ENCODE results near the gene GLRA1.

The GLRA1 gene

DNA sequence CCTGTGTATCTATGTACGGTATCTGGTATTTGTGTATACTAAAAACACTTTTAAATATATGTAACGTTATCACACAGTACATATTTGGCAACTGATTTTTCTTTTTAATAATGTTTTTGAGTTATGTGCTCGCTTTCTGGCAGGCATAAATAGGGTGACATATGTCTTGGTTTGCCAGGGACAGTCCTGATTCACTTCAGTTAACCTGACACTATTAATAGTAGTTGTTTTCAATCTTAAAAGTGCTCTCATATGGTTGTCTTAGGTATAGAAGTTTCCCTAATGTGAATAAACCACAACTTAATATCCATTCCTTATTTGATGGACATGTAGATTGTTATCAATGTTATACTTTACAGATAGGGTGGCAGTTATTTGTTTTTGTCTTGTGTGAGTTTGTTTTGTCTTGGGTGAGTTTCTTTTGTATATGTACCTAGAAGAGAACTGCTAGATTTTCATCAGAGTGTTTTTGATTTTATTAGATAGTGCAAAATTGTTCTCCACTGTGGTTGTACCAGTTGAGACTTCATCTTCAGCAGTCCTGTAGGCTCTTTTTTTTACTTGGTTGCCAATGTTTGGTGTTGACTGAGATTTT lies 145.0 kb downstream of the GLRA1 start:
- peak; percentile 54 for DNase-seq (ENCODE audit: low read depth)
- TF ChIP-seq, protein P1, sequence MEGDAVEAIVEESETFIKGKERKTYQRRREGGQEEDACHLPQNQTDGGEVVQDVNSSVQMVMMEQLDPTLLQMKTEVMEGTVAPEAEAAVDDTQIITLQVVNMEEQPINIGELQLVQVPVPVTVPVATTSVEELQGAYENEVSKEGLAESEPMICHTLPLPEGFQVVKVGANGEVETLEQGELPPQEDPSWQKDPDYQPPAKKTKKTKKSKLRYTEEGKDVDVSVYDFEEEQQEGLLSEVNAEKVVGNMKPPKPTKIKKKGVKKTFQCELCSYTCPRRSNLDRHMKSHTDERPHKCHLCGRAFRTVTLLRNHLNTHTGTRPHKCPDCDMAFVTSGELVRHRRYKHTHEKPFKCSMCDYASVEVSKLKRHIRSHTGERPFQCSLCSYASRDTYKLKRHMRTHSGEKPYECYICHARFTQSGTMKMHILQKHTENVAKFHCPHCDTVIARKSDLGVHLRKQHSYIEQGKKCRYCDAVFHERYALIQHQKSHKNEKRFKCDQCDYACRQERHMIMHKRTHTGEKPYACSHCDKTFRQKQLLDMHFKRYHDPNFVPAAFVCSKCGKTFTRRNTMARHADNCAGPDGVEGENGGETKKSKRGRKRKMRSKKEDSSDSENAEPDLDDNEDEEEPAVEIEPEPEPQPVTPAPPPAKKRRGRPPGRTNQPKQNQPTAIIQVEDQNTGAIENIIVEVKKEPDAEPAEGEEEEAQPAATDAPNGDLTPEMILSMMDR (IDR thresholded peaks at IDR 0.05; ENCODE audit: control insufficient read depth, extremely low read depth, insufficient read depth), result no peak
- H3K4me3 ChIP-seq (ENCODE audit: low read depth, low read length), result peak overlapping the region; percentile 4; the same call in 1 of the 2 replicates

DNA sequence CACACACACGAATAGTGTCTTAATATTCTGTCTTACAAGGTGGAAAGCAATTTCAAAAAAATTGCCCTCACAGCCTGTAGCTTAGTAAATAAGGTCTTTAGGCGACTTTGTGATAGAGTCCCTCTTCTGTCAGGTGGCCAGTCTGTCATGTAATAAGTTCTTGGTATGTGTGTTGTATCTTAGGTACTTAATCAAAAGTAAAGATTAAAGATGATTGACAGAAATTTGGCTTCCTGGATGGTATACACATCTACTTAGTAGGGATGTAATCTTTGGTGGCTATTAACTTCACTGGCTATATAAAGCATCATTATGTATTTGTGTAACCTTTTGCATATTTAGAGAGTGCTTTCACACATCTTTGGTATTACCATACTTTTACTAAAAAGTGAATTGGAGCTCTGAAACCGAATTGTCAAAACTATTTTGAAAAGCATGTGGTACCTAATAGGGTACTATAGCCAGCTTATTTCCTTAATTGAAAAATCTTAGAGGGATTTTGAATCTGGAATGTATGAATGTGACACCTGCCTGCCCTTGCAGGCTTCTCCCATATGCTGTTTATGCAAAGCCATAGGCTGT lies 149.5 kb downstream of the GLRA1 start:
- no peak for DNase-seq (ENCODE audit: low read depth)
- TF ChIP-seq, protein P1 (IDR thresholded peaks at IDR 0.05; ENCODE audit: control insufficient read depth, extremely low read depth, insufficient read depth), result no peak
- no peak overlapping the region for H3K4me3 ChIP-seq (ENCODE audit: low read depth, low read length)

DNA sequence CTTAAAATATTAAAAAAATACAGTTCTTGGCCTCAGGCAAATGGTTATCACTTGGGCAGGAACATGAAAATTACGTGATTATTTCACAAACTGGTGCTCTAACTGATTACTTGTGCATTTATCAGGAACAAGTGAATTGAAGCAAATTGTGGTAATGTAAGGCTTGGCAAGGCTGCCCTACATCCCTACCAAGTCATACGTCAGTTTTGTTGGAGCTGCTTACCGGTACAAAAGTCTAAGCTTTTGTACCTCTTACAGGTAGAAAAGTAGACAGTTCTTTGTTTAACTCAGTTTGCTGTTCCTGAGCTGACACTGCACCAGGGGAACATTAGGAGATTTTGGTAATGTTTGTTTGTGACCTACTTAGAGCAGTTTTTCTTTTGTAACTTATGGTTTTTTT lies 150.7 kb downstream of the GLRA1 start:
- TF ChIP-seq, protein P1 (IDR thresholded peaks at IDR 0.05; ENCODE audit: control insufficient read depth, extremely low read depth, insufficient read depth), result no peak
- peak overlapping the region; percentile 82 for H3K4me3 ChIP-seq (ENCODE audit: low read depth, low read length)
- no peak for DNase-seq (ENCODE audit: low read depth)

DNA sequence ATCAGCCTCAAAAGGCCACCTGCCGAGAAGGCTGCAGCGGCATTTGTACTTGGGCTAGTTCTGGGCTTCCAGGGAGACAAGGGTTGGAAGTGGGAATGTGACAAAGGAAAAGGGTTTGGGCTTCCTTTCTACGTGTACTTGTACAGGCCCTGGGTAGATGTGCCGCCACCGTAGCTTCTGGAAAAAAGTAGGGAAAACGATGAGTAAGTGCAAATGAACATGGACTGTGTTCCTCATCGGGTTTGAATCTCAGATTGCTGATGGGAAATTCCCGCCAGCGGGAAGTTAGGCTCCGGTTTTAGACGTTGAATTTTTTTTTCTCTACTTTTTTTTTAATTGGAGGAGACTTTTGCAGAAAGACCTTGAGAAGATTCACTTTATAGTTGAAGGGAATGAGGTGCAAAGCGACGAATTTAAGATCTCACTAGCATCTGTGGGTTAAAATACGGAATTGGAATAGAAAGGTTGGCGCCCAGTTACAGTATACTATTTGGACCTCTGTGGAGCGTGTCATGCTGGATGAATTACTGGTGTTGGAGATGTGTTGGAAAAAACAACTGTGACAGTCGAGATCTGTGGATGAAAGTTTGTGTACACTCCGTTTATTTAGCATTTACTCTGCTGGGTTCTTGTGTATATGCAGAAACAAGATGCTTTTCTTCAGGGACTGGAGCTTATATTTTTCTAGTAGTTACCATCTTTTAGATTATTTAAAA lies 151.6 kb downstream of the GLRA1 start:
- TF ChIP-seq, protein P1 (IDR thresholded peaks at IDR 0.05; ENCODE audit: control insufficient read depth, extremely low read depth, insufficient read depth), result no peak
- no peak for DNase-seq (ENCODE audit: low read depth)

More for the DNA sequence above, 151.6 kb downstream of the GLRA1 start:
- peak overlapping the region; percentile 82 for H3K4me3 ChIP-seq (ENCODE audit: low read depth, low read length)

Data from LNCaP clone FGC (cell line).